ENCODE measurements around the gene ZNF239.
"Not testable (repeated sequence)": the region's sequence is repeated elsewhere in the genome, so short reads cannot be mapped to it uniquely, and the experiment has no call there.

The ZNF239 gene

DNA sequence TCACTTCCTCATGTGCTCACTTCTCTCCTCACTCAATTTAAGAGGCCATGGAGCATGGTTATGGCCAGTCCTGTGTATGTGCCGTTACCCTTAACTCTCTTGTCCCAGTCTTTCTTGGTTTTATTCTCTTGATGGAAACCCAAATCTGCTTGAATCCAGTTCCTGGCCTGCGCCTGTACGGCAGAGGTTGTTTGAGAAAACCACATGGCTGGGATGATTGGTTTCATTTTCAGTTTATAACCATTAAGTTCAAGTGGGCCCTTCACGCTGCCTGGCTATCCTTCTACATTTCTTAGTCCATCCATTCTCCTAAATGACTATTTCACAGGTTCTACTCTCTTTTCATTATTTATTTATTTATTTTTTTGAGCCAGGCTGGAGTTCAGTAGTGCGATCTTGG is 1.6 kb upstream of the ZNF239 start:
- DNase-seq = no peak

DNA sequence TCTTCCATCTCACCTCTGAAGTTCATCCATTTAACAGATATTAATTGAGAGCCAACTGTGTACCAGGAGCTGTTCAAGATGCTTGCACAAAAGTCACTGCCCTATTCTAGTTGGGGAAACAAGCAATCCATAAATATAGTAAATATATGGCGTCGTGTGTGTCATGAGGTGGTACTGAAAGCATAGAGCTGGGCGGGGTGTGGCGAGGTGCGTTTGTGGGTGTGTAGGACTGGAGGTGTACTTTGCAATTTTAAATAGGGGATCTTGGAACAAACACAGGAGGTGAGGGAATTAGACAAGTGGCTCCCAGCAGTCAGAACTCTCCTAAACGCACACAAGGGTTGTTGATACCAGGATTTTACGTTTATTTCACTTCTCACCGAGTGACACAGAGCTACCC is 490 bp upstream of the ZNF239 start:
- DNase-seq = no peak

DNA sequence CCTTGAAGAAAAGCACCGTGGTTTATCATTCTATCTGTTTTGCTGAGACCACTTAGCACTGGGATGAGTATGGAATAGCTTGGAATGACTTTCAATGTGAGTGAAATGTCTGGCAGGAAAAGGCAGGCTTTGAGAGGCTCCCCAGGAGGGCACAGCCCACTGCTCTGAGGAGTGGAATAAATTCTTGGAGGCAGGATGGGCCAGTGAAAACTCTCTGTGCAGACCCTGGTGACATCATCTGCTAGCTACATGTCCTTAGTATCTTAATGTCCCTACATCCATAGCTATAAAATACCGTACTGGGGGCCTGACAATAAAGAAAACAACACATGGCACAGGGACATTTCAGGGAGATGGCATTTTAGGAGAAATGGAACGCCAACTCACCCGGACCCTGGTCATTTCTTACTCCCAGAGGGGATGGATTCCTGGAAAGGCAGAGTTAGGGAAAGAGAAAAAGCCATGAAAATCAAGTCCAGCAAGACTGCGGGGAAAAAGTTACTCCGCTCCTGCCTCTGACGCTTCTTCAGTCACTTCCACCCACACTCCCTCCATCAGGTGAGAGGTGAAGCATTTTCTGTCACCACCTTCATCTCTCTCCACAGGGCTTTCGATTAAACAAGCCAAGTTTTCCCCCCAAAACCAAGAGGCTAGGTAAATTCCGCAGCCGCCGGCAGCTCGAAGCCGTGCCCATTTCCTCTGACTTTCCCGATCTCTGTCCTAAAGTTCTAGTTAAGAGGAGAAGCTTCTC is 991 bp downstream of the ZNF239 start:
- DNase-seq = peak in 1 of 2 donors; percentile 18

DNA sequence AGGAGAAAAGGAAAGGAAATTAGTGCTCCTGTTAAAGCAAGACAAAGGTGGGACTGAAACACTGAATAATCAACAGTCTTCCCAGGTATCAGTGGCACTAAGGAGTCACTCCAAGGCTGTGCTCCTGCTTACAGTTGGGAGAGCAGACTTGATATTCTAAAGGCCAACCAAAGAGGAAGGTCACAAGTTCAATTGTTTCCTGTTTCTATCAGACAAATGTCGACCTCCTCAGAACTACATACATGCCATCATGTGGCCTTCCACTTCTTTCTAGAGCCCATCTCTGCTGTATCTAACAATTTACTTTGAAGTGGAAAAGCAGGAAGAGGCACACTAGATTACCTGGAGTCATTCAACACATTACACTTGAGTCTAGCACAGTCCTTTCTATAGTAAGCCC is 3.4 kb downstream of the ZNF239 start:
- no peak for DNase-seq

DNA sequence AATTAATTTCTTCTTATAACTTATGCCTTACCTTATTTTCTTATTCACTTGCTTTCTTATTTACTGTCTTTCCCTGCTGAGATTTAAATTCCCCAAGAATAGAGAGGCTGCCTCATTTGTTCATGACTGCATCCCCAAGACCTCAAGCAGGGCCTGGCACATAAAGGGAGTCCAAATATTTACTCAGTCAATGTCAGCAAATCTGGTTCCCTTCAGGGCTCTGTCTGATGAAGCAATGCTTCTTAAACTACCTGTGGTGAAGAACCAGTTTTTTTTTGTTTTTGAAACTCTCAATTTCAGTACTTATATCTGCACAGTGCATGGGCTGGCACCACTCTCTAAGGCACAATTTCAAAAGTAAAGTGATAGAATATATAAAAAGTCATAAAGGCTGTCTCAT is 4.7 kb downstream of the ZNF239 start:
- no peak for DNase-seq

DNA sequence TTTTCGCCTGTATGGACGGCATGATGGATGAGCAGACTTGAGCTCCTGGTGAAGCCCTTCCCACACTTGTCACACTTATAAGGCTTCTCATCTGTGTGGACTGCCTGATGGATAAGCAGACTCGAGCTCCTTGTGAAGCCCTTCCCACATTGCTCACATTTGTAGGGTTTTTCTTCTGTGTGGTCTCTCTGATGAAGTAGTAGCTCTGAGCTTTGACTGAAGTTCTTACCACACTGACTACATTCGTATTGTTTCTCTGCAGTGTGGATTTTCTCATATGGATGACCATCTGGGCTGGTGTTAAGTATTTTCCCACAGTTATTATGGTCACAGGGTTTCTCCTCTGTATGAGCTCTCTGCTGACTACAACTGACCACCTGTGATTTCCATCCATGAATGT is 17.2 kb downstream of the ZNF239 start:
- no peak for DNase-seq

DNA sequence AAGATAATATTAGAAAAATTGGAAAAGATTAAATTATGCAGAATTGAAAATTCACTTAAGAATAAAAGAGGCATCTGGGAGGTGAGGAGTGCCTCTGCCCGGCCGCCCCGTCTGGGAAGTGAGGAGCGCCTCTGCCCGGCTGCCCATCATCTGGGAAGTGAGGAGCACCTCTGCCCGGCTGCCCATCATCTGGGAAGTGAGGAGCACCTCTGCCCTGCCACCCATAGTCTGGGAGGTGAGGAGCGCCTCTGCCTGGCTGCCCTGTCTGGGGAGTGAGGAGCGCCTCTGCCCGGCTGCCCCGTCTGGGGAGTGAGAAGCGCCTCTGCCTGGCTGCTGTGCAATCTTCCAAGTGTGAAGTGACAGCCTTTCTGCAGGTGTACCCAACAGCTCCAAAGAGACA is 30.7 kb downstream of the ZNF239 start:
- DNase-seq = not testable (repeated sequence)

DNA sequence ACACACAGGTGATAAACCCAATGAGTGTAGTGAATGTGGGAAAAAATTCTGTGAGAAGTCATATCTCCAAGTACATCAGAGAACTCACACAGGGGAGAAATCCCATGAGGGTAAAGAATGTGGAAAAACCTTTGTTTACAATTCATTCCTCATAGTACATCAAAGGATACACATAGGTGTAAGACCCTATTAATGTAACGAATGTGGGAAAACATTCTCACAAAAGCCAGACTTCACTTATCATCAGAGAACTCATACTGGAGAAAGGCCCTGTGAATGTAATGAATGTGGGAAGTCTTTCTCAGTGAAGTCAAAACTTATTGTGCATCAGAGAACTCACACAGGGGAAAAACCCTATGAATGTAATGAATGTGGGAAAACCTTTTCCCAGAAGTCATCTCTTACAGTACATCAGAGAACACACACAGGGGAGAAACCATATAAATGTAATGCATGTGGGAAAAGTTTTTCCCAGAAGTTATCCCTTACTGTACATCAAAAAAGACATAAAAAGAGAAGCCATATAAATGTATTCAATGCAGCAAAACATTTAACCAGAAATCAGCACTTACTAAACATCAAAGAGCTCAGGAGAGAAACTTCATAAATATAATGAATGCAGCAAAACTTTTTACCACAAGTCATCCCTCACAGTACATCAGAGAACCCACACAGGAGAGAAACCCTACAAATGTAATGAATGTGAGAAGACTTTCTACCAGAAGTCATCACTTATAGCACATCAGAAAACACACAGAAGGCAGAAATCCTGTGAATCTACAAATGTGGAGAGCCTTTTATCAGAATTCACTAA is 49.8 kb downstream of the ZNF239 start:
- DNase-seq = no peak

Measured in activated CD4-positive, alpha-beta T cell treated with anti-CD3 and anti-CD28 coated beads for 4 hours (primary cell).